ENCODE measurements around the gene TMCC3. TPM values are rescaled to one million over a fixed set of nuclear protein-coding genes. Genes with fewer than 3 reads are reported as not detected.
"Not testable (repeated sequence)": the region's sequence is repeated elsewhere in the genome, so short reads cannot be mapped to it uniquely, and the experiment has no call there.

Gene TMCC3, protein sequence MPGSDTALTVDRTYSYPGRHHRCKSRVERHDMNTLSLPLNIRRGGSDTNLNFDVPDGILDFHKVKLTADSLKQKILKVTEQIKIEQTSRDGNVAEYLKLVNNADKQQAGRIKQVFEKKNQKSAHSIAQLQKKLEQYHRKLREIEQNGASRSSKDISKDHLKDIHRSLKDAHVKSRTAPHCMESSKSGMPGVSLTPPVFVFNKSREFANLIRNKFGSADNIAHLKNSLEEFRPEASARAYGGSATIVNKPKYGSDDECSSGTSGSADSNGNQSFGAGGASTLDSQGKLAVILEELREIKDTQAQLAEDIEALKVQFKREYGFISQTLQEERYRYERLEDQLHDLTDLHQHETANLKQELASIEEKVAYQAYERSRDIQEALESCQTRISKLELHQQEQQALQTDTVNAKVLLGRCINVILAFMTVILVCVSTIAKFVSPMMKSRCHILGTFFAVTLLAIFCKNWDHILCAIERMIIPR
- 1 to 10 TPM; 1.0 to 1.2 TPM for total RNA-seq

DNA sequence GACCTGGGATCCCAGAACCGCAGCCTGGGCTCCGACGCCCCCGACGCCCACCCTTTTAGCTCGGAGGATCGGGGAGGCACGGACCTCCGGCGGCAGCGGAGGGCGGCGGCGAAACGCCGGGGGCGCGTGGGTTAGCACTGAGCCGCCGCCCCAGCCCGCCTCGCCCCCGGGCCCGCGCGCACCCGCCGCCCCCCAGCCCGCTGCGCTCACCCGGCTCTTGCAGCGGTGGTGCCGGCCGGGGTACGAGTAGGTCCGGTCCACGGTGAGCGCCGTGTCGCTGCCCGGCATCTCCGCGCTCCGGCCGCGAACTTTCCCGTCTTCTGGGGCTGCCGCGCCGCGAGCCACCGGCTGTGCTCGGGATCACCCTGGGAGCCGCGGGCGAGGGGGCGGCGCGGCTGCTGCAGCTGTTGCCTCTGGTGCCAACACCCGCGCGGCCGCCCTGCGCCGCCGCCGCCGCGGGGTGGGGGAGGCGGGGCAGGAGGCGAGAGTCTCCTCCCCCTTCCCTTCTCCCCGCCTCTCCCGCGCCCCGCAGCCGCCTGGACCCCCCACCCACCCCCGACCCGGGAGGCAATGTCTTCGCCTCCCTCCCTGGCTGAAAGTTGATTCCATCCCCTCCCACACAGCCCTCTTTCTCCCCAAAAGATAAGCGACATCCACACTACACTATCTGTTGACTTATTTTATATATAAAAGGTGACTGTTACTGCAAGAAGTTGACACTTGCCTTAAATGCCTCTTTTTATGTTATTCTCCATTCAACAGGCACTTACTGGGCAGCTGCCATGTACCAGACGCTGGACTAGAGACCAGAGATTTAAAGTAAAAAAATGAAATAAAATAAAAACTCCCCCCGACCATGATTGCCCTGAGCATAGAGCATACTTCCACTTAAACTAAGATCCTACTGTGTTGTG is at the start of gene TMCC3:
TSS of gene TMCC3 (minus strand) at position 415 of the 914 bp plus-strand sequence. CDS start at position 288, 127 bp downstream.
- CTCF ChIA-PET, result interaction anchor here (0.6 to 2.5 kb wide), 4 partner anchors 10 to 925 kb away, joined by 3 to 5 read pairs (median 4); no protein-coding TSS in a partner anchor
- POLR2A ChIA-PET, result interaction anchor here (1.0 kb wide), 1 partner anchor 10 kb away, joined by 3 read pairs; no protein-coding TSS in a partner anchor
- no peaks in the 10 kb centered on the region for H3K36me3 Mint-ChIP-seq (ENCODE audit: low read depth)
- H3K27ac Mint-ChIP-seq, result no peak within 1 kb of the TSS
- no peaks in the 10 kb centered on the region for H3K9me3 Mint-ChIP-seq
- peak within 1 kb of the TSS; percentile 69 for H3K4me3 Mint-ChIP-seq
- H3K27me3 Mint-ChIP-seq, result peaks cover 60% of the 10 kb centered on the region
- DNase-seq, result no peak
- peaks cover 10% of the 10 kb centered on the region for H3K4me1 Mint-ChIP-seq

DNA sequence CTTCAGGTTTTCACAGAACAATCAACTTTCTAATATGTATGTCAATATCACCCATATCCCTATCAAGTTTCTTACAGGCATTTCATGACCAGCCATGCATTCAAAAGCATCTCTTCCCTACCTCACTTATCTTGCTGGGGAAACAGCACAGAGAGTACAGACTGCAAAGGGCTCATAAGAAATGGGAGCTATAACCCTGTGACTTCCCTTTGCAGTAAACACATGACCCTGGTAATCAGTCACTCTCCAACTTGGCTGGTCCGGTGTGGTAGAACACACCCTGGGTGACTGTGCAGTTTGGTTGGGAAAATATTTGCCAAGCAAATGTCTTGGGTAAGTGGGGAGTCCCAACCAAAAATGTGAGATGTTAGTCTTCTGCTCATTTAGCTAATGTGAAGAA is 49.4 kb upstream of the TMCC3 start:
- Mint-ChIP-seq H3K36me3 (ENCODE audit: low read depth) (no peaks in the 10 kb centered on the region), H3K27me3 (peaks cover 20% of the 10 kb centered on the region), H3K4me1 (no peaks in the 10 kb centered on the region), H3K27ac (no peak overlapping the region), H3K4me3 (no peak overlapping the region), H3K9me3 (no peaks in the 10 kb centered on the region)
- ChIA-PET POLR2A (no interaction called here), CTCF (no interaction called here)
- no peak for DNase-seq

DNA sequence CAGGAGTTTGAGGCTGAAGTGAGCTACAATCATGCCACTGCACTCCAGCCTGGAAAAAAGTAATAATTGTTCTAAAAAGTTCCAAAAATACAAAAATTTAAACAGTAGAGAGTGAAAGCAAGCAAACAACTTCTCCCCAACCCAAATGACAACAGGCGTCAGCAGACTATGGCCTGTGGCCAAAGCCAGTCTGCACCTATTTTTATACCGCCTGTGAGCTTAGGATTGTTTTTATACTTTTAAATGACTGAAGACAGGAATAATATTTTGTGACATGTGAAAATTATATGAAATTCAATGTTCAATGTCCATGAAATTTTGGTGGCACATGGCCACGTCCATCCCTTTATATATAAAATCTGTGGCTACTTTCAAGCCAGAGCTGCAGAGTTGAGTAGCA is 48.2 kb upstream of the TMCC3 start:
- H3K36me3 Mint-ChIP-seq (ENCODE audit: low read depth), result no peaks in the 10 kb centered on the region
- H3K4me3 Mint-ChIP-seq, result no peak overlapping the region
- no peaks in the 10 kb centered on the region for H3K4me1 Mint-ChIP-seq
- CTCF ChIA-PET, result no interaction called here
- H3K27me3 Mint-ChIP-seq, result peaks cover 16% of the 10 kb centered on the region
- DNase-seq, result no peak
- no peaks in the 10 kb centered on the region for H3K9me3 Mint-ChIP-seq
- H3K27ac Mint-ChIP-seq, result no peak overlapping the region
- POLR2A ChIA-PET, result no interaction called here

DNA sequence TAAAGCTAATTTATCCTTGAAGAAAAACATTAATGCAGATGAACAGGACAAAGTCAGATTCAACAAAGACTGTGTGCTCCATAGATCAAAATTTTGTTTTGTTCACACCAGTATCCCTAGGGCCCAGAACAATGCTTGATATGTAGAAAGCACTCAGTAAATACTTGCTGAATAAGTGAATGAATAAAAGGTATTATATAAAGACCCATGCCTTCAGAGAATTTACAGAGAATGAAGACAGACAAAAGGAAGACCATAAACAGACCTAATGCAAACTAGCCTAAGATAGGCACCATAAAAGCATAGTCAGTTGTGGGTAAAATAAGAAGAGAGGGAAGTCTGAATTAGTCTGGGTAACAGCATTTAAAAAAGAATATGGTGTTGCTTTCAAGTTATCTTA is 47.3 kb upstream of the TMCC3 start:
- no peak for DNase-seq
- Mint-ChIP-seq H3K27ac (no peak overlapping the region), H3K9me3 (no peaks in the 10 kb centered on the region), H3K4me3 (no peak overlapping the region), H3K27me3 (peaks cover 14% of the 10 kb centered on the region), H3K4me1 (no peaks in the 10 kb centered on the region), H3K36me3 (ENCODE audit: low read depth) (no peaks in the 10 kb centered on the region)
- ChIA-PET CTCF (no interaction called here), POLR2A (no interaction called here)

DNA sequence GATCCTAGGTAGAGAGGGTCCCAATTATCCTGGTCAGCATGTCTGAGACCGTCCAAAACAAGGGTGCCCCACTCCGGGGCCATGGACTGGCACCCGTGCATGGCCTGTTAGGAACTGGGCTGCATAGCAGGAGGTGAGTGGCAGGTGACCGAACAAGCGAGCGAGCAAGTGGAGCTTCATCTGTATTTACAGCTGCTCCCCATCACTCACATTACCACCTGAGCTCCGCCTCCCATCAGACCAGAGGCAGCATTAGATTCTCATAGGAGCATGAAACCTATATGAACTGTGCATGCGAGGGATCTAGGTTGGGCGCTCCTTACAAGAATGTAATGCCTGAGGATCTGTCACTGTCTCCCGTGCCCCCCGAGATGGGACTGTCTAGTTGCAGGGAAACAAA is 44.4 kb upstream of the TMCC3 start:
- no peak overlapping the region for H3K4me3 Mint-ChIP-seq
- H3K4me1 Mint-ChIP-seq, result no peaks in the 10 kb centered on the region
- DNase-seq, result no peak
- H3K9me3 Mint-ChIP-seq, result no peaks in the 10 kb centered on the region
- CTCF ChIA-PET, result no interaction called here
- H3K27ac Mint-ChIP-seq, result no peak overlapping the region
- H3K36me3 Mint-ChIP-seq (ENCODE audit: low read depth), result no peaks in the 10 kb centered on the region
- POLR2A ChIA-PET, result no interaction called here
- peaks cover 6% of the 10 kb centered on the region for H3K27me3 Mint-ChIP-seq

DNA sequence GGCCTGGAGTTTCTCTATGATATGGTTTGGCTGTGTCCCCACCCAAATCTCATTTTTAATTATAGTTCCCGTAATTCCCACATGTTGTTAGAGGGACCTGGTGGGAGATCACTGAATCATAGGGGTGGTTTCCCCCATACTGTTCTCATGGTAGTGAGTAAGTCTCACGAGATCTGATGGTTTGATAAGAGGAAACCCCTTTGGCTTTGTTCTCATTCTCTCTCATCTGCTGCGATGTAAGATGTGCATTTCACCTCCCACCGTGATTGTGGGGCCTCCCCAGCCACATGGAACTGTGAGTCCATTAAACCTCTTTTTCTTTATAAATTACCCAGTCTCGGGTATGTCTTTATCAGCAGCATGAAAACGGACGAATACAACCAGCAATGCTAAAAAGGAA is 42.5 kb upstream of the TMCC3 start:
- H3K36me3 Mint-ChIP-seq (ENCODE audit: low read depth); CTCF ChIA-PET; H3K27me3 Mint-ChIP-seq; H3K4me3 Mint-ChIP-seq; H3K27ac Mint-ChIP-seq; H3K4me1 Mint-ChIP-seq; DNase-seq; POLR2A ChIA-PET; H3K9me3 Mint-ChIP-seq: not testable (repeated sequence)

DNA sequence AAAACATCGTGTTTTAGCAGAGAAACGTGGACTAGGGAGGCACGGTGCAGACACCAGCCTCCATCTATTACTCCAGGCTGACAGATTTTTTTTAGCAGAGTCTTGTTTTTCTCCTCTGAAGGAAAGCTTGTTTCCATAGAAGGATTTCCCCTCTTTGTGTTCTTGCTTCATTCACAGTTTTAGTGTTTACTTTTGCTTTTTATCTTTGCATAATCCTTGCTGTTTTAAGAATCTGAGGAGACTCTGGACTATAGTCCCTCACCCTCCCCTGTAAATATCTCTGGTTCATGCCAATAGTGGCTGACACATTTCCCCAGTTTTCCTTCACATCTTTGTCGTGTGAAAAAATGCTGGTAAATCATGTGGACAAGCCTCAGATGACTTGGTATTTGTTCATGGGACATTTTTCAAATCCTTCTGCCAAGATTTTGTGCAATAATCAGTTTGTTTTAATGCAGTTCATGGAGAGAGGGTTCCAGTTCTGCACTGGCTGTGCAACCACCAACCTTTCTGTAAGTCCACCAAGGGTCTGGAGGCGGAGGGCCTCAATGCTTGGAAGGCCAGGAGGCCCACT is 39.9 kb upstream of the TMCC3 start:
- DNase-seq, result no peak
- Mint-ChIP-seq H3K27me3 (peaks cover 9% of the 10 kb centered on the region), H3K36me3 (ENCODE audit: low read depth) (no peaks in the 10 kb centered on the region), H3K4me3 (no peak overlapping the region), H3K4me1 (no peaks in the 10 kb centered on the region), H3K9me3 (no peaks in the 10 kb centered on the region), H3K27ac (no peak overlapping the region)
- ChIA-PET CTCF (interaction anchor here (1.0 kb wide), 1 partner anchor 11 kb away, joined by 3 read pairs; no protein-coding TSS in a partner anchor), POLR2A (no interaction called here)

DNA sequence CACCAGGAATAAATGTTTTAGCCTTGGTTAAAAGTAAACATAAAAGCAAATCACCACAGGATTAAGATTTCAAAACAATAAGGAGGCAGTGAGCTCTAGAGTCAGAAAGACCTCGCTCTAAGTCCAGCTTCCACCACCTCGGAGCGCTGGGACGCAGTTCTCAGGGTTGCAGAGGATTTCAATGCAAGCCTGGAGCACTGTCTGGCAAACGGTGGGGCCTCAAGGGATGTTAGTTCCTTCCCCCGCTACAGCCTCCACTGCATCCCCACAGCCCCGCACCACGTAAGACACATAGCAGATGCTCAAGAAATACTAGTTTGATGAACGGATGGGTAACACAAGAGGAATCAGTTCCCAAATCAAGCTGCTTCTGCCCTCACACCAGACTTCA is 39.3 kb upstream of the TMCC3 start:
- ChIA-PET CTCF (interaction anchor here (1.0 kb wide), 1 partner anchor 10 kb away, joined by 3 read pairs; no protein-coding TSS in a partner anchor), POLR2A (no interaction called here)
- Mint-ChIP-seq H3K4me1 (no peaks in the 10 kb centered on the region), H3K36me3 (ENCODE audit: low read depth) (no peaks in the 10 kb centered on the region), H3K4me3 (no peak overlapping the region), H3K9me3 (no peaks in the 10 kb centered on the region), H3K27me3 (peaks cover 9% of the 10 kb centered on the region), H3K27ac (no peak overlapping the region)
- no peak for DNase-seq

DNA sequence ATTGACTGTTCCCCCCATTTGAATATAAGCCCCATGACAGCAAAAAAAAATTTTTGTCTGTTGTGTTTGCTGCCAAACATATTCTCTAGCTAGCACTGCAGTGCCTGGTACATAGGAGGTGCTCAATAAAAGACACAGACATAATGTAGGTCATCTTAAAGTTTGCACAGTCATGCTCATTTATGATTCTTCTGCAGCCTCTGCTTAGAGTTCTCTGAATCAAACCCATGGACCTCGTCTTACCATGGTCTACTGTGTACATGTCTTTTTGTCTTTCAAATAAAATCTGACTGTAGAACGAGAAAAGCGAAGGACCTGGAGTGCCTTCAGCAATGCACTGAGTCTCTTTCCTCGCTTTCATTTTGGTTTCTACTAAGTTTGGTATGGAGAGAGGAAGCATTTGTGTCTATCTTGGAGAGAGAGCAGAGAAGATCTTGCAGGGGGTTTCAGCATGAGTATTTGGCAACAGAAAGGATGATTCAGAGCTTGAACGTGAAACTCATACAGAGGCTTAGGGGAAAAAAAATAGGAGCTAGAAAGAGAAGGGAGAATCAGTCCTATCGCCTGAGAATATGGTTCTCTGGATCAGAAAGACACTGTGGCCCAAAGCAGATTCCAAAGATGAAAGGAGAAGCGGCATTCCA is 38.8 kb upstream of the TMCC3 start:
- no peak overlapping the region for H3K4me3 Mint-ChIP-seq
- CTCF ChIA-PET, result no interaction called here
- POLR2A ChIA-PET, result no interaction called here
- DNase-seq, result no peak
- H3K27me3 Mint-ChIP-seq, result peaks cover 9% of the 10 kb centered on the region
- no peaks in the 10 kb centered on the region for H3K9me3 Mint-ChIP-seq
- no peak overlapping the region for H3K27ac Mint-ChIP-seq
- no peaks in the 10 kb centered on the region for H3K4me1 Mint-ChIP-seq
- H3K36me3 Mint-ChIP-seq (ENCODE audit: low read depth), result no peaks in the 10 kb centered on the region

DNA sequence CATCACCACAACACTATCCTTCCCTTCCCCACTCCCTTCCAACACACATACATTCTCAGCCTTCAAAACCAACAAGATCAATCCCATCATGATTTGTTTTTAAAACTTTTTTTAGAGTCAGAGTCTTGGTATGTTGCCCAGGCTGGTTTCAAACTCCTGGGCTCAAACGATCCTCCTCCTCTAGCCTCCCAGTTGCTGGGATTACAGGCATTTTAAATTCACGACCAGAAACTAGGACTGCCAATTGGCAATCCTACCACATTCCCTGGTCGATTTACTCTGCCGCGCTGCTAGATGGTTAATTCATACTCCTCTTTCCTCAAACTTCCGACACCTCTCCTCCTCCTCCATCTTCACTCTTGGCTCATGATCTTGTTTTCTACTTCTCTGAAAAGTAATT is 37.5 kb upstream of the TMCC3 start:
- POLR2A ChIA-PET, result no interaction called here
- H3K27me3 Mint-ChIP-seq, result peaks cover 11% of the 10 kb centered on the region
- no peaks in the 10 kb centered on the region for H3K9me3 Mint-ChIP-seq
- H3K36me3 Mint-ChIP-seq (ENCODE audit: low read depth), result no peaks in the 10 kb centered on the region
- CTCF ChIA-PET, result no interaction called here
- H3K4me1 Mint-ChIP-seq, result no peaks in the 10 kb centered on the region
- H3K4me3 Mint-ChIP-seq, result no peak overlapping the region
- DNase-seq, result no peak
- no peak overlapping the region for H3K27ac Mint-ChIP-seq

DNA sequence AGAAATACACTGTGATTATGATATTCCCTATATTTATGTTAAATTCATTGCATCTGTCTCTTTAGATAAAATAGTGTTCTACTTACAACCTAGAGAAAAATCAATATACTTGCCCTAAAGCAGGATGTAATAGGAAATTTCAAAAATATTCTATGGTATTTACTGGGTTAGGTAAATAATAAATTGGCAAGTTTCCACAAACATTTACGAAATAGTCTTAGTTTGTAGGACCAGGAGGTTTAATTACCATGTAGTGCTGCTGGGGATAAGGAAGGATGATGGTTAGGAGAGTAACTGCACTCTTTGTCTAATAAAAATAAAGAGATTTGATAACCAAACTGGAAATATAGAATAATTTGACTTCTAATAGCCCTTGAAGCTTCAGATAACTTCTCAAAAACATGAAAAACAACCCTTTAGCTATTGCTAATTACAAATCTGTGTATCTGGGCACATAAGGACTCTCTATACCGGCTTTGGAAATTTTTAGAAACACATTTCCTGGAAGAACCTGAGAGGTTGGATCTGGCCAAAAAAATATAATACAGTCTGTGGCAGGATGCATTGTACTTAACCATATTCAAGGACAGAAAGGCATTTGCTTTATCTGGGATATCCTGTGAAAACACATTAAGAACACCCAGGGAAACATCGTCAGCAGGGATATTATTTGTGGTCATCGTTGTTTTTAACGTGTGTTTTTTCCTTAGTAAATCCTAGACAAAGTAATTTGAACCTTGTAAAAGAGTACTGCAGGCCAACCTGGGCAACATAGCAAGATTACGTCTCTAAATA is 36.7 kb upstream of the TMCC3 start:
- Mint-ChIP-seq H3K4me3 (no peak overlapping the region), H3K27me3 (peaks cover 11% of the 10 kb centered on the region), H3K9me3 (no peaks in the 10 kb centered on the region), H3K4me1 (no peaks in the 10 kb centered on the region), H3K36me3 (ENCODE audit: low read depth) (no peaks in the 10 kb centered on the region), H3K27ac (no peak overlapping the region)
- POLR2A ChIA-PET, result no interaction called here
- CTCF ChIA-PET, result no interaction called here
- no peak for DNase-seq

DNA sequence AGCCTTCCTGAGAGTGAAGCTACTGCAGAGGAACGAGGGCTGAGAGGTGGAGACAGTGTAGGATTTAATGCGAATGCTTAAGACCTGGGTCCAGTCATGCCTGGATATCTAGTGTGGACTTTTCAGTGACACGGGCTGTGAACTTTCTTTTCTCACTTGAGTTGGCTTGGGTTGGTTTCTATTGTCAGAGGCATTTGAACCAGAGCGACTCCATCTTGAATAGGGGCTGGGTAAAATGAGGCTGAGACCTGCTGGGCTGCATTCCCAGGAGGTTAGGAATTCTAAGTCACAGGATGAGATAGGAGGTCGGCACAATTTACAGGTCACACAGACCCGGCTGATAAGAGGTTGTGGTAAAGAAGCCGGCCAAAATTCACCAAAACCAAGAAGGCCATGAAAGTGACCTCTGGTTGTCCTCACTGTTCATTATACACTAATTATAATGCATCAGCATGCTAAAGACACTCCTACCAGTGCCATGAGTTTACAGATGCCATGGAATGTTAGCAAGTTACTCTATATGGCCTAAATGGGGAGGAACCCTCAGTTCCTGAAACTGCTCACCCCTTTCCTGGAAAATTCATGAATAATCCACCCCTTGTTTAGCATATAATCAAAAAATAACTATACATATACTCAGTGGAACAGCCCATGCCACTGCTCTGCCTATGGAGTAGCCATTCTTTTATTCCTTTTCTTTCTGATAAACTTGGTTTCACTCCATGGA is 34.2 kb upstream of the TMCC3 start:
- Mint-ChIP-seq H3K4me3 (no peak overlapping the region), H3K27me3 (peaks cover 7% of the 10 kb centered on the region), H3K4me1 (no peaks in the 10 kb centered on the region), H3K9me3 (no peaks in the 10 kb centered on the region), H3K27ac (no peak overlapping the region), H3K36me3 (ENCODE audit: low read depth) (no peaks in the 10 kb centered on the region)
- ChIA-PET POLR2A (no interaction called here), CTCF (no interaction called here)
- no peak for DNase-seq
